GM19035 (cell line): ENCODE data around the gene THSD7A.

Experiments
- ATAC-seq: cut with Tn5 transposase; IDR thresholded peaks from one replicate; pipeline ENCODE4 v1.9.1; 2021; ENCODE audit not compliant: unreplicated experiment

Gene THSD7A

GRCh38 chr7:11642276-11642675 is 189.7 kb downstream of the THSD7A start:
- no peak for ATAC-seq

GRCh38 chr7:11638011-11638774 is 193.8 kb downstream of the THSD7A start:
- ATAC-seq = no peak

GRCh38 chr7:11636274-11636673 is 195.7 kb downstream of the THSD7A start:
- no peak for ATAC-seq

- ATAC-seq = no peak
Observed at GRCh38 chr7:11633310-11633709, 198.7 kb downstream of the THSD7A start.

- no peak for ATAC-seq
Observed at GRCh38 chr7:11630355-11630754, 201.6 kb downstream of the THSD7A start.

GRCh38 chr7:11625669-11626068 is 206.3 kb downstream of the THSD7A start:
- ATAC-seq = no peak

- no peak for ATAC-seq
Observed at GRCh38 chr7:11623093-11623678, 208.8 kb downstream of the THSD7A start.

GRCh38 chr7:11620406-11621253 is 211.4 kb downstream of the THSD7A start:
- no peak for ATAC-seq

GRCh38 chr7:11616466-11616865 is 215.5 kb downstream of the THSD7A start:
- ATAC-seq = no peak

- ATAC-seq = no peak
Observed at GRCh38 chr7:11615174-11615573, 216.8 kb downstream of the THSD7A start.

GRCh38 chr7:11613292-11613930 is 218.6 kb downstream of the THSD7A start:
- peak; percentile 94 for ATAC-seq

GRCh38 chr7:11612737-11613136 is 219.3 kb downstream of the THSD7A start:
- peak; percentile 44 for ATAC-seq

- ATAC-seq = no peak
Observed at GRCh38 chr7:11609096-11609670, 222.8 kb downstream of the THSD7A start.

- no peak for ATAC-seq
Observed at GRCh38 chr7:11607686-11608085, 224.3 kb downstream of the THSD7A start.

- ATAC-seq = no peak
Observed at GRCh38 chr7:11605749-11606148, 226.2 kb downstream of the THSD7A start.

- no peak for ATAC-seq
Observed at GRCh38 chr7:11604505-11604904, 227.5 kb downstream of the THSD7A start.

GRCh38 chr7:11601761-11602160 is 230.2 kb downstream of the THSD7A start:
- ATAC-seq = no peak

GRCh38 chr7:11593322-11593721 is 238.7 kb downstream of the THSD7A start:
- ATAC-seq = no peak

- ATAC-seq = no peak
Observed at GRCh38 chr7:11592699-11593098, 239.3 kb downstream of the THSD7A start.

GRCh38 chr7:11591943-11592342 is 240.1 kb downstream of the THSD7A start:
- ATAC-seq = no peak

GRCh38 chr7:11591055-11591633 is 240.9 kb downstream of the THSD7A start:
- no peak for ATAC-seq
